Stimulated activated naive CD8-positive, alpha-beta T cell treated with anti-CD3 and anti-CD28 coated beads, Interleukin-15, amount 100 ng/mL, for 72 hours (primary cell): ENCODE data around the gene ZDHHC20.
A peak's percentile ranks its signal among the peaks of the same experiment; 100 is the strongest.
"Not testable (repeated sequence)": the region's sequence is repeated elsewhere in the genome, so short reads cannot be mapped to it uniquely, and the experiment has no call there.

Source experiments
- ATAC-seq: fragments of 150-1000 bp; cut with Tn5 transposase; 2 replicates; pipeline ENCODE4 v1.10.0; 2021; ENCODE audit warnings: mild to moderate bottlenecking, moderate library complexity
- DNase-seq, 2 donors: peaks; one replicate each; pipeline ENCODE4 v3.0.0; 2021 to 2022
- H3K27ac Mint-ChIP-seq, 2 donors: one replicate each; pipeline ENCODE4 v1.8.0; 2022; ENCODE audit warnings: mild to moderate bottlenecking in 2 of 2, mixed read lengths in 2 of 2, moderate library complexity in 2 of 2
- H3K27me3 Mint-ChIP-seq: one replicate; pipeline ENCODE4 v1.8.0; 2022; ENCODE audit warnings: mixed read lengths
- H3K4me1 Mint-ChIP-seq: one replicate; pipeline ENCODE4 v1.8.0; 2022; ENCODE audit warnings: mild to moderate bottlenecking, mixed read lengths
- H3K4me3 Mint-ChIP-seq, 2 donors: one replicate each; pipeline ENCODE4 v1.8.0; 2022; ENCODE audit warnings: mild to moderate bottlenecking in 2 of 2, mixed read lengths in 2 of 2, moderate library complexity in 1 of 2
- H3K9me3 Mint-ChIP-seq, 2 donors: one replicate each; pipeline ENCODE4 v1.8.0; 2022; ENCODE audit warnings: mixed read lengths in 2 of 2

ZDHHC20 gene

DNA sequence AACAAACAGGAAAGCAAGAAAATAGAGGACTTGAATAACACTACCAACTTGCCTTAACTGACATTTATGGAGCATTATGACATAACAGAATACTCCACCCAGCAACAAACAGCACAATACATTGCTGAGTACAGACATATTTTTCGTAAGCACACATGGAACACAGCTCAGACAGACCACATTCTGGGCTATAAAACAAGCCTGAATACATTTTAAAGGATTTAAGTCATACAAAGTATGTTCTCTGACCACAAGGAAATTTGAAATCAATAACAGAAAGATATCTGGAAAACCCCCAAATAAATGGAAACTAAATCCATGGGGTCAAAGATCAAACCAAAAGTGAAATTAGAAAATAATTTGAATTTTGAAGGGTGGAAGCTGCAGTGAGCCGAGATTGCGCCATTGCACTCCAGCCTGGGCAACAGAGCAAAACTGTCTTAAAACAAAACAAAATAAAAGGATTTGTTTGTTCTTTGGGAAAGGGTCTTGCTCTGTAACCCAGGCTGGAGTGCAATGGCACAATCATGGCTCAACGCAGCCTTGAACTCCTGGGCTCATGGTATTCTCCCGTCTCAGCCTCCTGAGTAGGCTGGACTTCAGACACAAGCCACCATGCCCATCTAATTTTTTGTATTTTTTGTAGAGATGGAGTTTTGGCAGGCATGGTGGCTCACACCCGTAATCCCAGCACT lies 5.6 kb downstream of the ZDHHC20 start:
- Mint-ChIP-seq H3K27ac (no peak overlapping the region), H3K4me1 (peaks cover 55% of the 10 kb centered on the region)
- no peak for DNase-seq

DNA sequence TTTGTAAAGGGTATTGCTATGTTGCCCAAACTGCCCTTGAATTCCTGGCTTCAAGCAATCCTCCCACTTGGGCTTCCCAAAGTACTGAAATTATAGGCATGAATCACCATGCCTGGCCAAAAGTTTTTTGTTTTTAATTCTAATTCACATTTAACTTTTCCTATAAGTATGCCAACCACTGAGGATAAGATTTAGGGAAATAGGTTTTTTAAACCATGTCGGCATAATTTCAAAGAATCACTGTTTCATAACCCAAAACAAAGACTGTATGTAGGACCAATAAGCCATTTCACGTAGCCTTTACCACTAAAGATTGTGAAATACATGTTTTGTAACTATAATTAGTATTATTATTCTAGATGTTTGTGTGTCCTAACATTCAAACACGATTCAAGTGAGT lies 8.2 kb downstream of the ZDHHC20 start:
- H3K9me3 Mint-ChIP-seq, result peaks cover 13 to 16% of the 10 kb centered on the region in 2 donors
- H3K27ac Mint-ChIP-seq, result no peak overlapping the region
- H3K27me3 Mint-ChIP-seq, result no peaks in the 10 kb centered on the region
- no peak for ATAC-seq
- H3K4me1 Mint-ChIP-seq, result peaks cover 47% of the 10 kb centered on the region
- DNase-seq, result no peak
- H3K4me3 Mint-ChIP-seq, result no peak overlapping the region

More for the DNA sequence above, 5.6 kb downstream of the ZDHHC20 start:
- H3K9me3 Mint-ChIP-seq, result peaks cover 13 to 16% of the 10 kb centered on the region in 2 donors
- no peak overlapping the region for H3K4me3 Mint-ChIP-seq
- ATAC-seq, result peak; percentile 68
- H3K27me3 Mint-ChIP-seq, result no peaks in the 10 kb centered on the region

GRCh38 chr13:21446656-21447055 lies 12.4 kb downstream of the ZDHHC20 start:
- Mint-ChIP-seq H3K27me3 (no peaks in the 10 kb centered on the region), H3K9me3 (peaks cover 0 to under 1% of the 10 kb centered on the region in 2 donors), H3K27ac (peak overlapping the region in 1 of 2 donors; percentile 79), H3K4me1 (peaks cover 48% of the 10 kb centered on the region), H3K4me3 (no peak overlapping the region)
- no peak for DNase-seq
- ATAC-seq, result no peak

- no peak for ATAC-seq
- H3K27ac Mint-ChIP-seq, result no peak overlapping the region
- no peak overlapping the region for H3K4me3 Mint-ChIP-seq
- H3K4me1 Mint-ChIP-seq, result peaks cover 55% of the 10 kb centered on the region
- no peaks in the 10 kb centered on the region for H3K9me3 Mint-ChIP-seq
- H3K27me3 Mint-ChIP-seq, result no peaks in the 10 kb centered on the region
- no peak for DNase-seq
These were observed 13.3 kb downstream of the ZDHHC20 start for GRCh38 chr13:21445759-21446158.

- H3K4me3 Mint-ChIP-seq, result no peak overlapping the region
- H3K9me3 Mint-ChIP-seq, result peaks cover 3 to 4% of the 10 kb centered on the region in 2 donors
- H3K27ac Mint-ChIP-seq, result no peak overlapping the region
- H3K27me3 Mint-ChIP-seq, result no peaks in the 10 kb centered on the region
- H3K4me1 Mint-ChIP-seq, result peaks cover 51% of the 10 kb centered on the region
- ATAC-seq, result no peak
- DNase-seq, result no peak
These were observed 15.9 kb downstream of the ZDHHC20 start for GRCh38 chr13:21443171-21443570.

GRCh38 chr13:21436582-21436981 lies 22.5 kb downstream of the ZDHHC20 start:
- ATAC-seq (no peak), DNase-seq (no peak)
- H3K9me3 Mint-ChIP-seq, result peaks cover 5 to 7% of the 10 kb centered on the region in 2 donors
- peaks cover 35% of the 10 kb centered on the region for H3K4me1 Mint-ChIP-seq
- no peaks in the 10 kb centered on the region for H3K27me3 Mint-ChIP-seq
- no peak overlapping the region for H3K4me3 Mint-ChIP-seq
- H3K27ac Mint-ChIP-seq, result no peak overlapping the region

GRCh38 chr13:21435687-21436151 lies 23.4 kb downstream of the ZDHHC20 start:
- Mint-ChIP-seq H3K9me3 (peaks cover 10% of the 10 kb centered on the region in 2 donors), H3K4me3 (no peak overlapping the region), H3K27me3 (no peaks in the 10 kb centered on the region), H3K4me1 (peaks cover 26% of the 10 kb centered on the region), H3K27ac (no peak overlapping the region)
- ATAC-seq (peak; percentile 99), DNase-seq (peak; percentile 27 to 43)

DNA sequence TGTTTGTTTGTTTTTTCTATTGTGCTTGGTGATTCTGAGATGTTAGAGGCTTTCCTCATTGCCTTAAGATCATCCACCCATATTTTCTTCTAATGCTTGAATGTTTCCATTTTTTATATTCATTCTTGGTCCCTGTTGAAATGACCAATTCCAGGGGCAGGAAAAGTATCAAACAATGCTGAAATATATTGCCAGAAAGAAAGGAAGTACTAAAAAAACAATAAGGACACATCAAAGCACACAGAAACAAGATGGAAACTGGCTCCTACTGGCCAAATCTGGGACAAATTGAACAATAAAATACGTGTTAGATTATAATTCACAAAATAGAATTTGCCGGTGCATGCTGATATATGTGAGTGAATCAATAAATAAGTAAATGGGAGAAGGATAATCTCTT lies 23.9 kb downstream of the ZDHHC20 start:
- Mint-ChIP-seq H3K9me3 (peaks cover 14 to 15% of the 10 kb centered on the region in 2 donors), H3K27me3 (no peaks in the 10 kb centered on the region), H3K27ac (peak overlapping the region in 1 of 2 donors; percentile 47), H3K4me1 (peaks cover 25% of the 10 kb centered on the region), H3K4me3 (no peak overlapping the region)
- no peak for ATAC-seq
- DNase-seq, result no peak

- no peak overlapping the region for H3K4me3 Mint-ChIP-seq
- no peak overlapping the region for H3K27ac Mint-ChIP-seq
- peaks cover 21 to 22% of the 10 kb centered on the region in 2 donors for H3K9me3 Mint-ChIP-seq
- no peak for DNase-seq
- no peak for ATAC-seq
- no peaks in the 10 kb centered on the region for H3K27me3 Mint-ChIP-seq
- H3K4me1 Mint-ChIP-seq, result peaks cover 25% of the 10 kb centered on the region
These were observed 24.5 kb downstream of the ZDHHC20 start for GRCh38 chr13:21434588-21434987.

GRCh38 chr13:21429211-21429610 lies 29.9 kb downstream of the ZDHHC20 start:
- peaks cover 23% of the 10 kb centered on the region for H3K4me1 Mint-ChIP-seq
- ATAC-seq (no peak), DNase-seq (no peak)
- H3K9me3 Mint-ChIP-seq, result peaks cover 24% of the 10 kb centered on the region in 2 donors
- H3K27me3 Mint-ChIP-seq, result no peaks in the 10 kb centered on the region
- H3K27ac Mint-ChIP-seq, result no peak overlapping the region
- no peak overlapping the region for H3K4me3 Mint-ChIP-seq

DNA sequence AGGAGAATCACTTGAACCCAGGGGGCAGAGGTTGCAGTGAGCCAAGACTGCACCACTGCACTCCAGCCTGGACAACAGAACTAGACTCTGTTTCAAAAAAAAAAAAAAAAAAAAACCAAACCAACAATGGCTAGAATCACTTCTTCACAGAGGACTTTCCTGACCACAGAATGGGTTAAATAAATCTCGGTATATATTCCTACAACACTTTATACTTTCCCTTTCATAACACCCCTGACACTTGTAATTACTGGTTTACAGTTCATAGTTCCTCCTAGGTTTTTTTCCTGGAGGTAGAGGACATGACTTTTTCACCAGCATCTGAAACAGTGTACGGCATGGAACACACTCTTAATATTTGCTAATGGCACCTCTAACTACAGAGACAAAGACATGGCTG lies 31.4 kb downstream of the ZDHHC20 start:
- Mint-ChIP-seq H3K27me3 (no peaks in the 10 kb centered on the region), H3K27ac (no peak overlapping the region), H3K4me3 (no peak overlapping the region), H3K9me3 (peaks cover 24% of the 10 kb centered on the region in 2 donors), H3K4me1 (peaks cover 23% of the 10 kb centered on the region)
- DNase-seq (no peak), ATAC-seq (no peak)

DNA sequence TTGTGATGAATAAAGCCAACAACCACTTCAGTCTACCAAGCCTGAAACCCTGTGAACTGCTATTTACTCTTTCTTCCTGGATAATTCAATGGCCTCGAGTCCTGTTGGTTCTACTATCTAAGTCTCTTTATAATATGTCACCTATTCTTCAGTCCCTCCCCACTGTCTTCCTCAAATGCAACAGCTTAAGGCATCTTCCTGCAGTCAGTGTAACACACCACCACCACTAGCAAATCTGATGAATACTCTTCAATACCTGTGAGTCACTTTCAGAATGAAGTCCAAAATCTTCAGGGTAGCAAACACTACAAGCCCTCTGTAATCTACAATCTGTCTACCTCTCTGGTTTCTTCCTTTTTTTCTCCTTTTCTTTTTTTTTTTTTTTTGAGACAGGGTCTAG lies 32.9 kb downstream of the ZDHHC20 start:
- Mint-ChIP-seq H3K9me3 (peaks cover 24% of the 10 kb centered on the region in 2 donors), H3K4me3 (no peak overlapping the region), H3K27me3 (no peaks in the 10 kb centered on the region), H3K27ac (no peak overlapping the region), H3K4me1 (peaks cover 23% of the 10 kb centered on the region)
- ATAC-seq (peak; percentile 67), DNase-seq (no peak)

- peaks cover 6% of the 10 kb centered on the region for H3K4me1 Mint-ChIP-seq
- ATAC-seq (no peak), DNase-seq (no peak)
- no peaks in the 10 kb centered on the region for H3K9me3 Mint-ChIP-seq
- H3K27me3 Mint-ChIP-seq, result no peaks in the 10 kb centered on the region
- H3K4me3 Mint-ChIP-seq, result no peak overlapping the region
- peak overlapping the region in 1 of 2 donors; percentile 74 for H3K27ac Mint-ChIP-seq
These were observed 38.4 kb downstream of the ZDHHC20 start for GRCh38 chr13:21420706-21421105.

DNA sequence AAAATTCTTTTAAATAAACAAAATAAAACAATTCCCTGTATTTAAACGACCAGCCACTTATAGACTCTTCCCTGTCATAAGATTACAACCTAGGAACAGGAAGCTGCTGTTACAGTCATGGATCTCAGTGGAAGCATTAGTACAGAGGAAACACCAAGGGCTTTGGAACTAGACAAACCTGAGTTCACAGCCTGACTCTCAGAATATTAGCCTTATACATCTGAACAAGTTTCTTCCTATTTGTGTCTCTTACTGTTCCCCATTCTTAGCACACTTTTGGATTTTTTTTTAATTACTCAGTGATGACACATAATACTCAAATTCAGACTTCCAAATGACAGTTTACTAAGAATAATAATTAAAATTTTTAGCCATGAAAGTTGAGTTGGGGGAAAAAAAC lies 46.1 kb downstream of the ZDHHC20 start:
- H3K27me3 Mint-ChIP-seq, result no peaks in the 10 kb centered on the region
- peaks cover 8% of the 10 kb centered on the region for H3K4me1 Mint-ChIP-seq
- no peak overlapping the region for H3K27ac Mint-ChIP-seq
- ATAC-seq, result no peak
- H3K4me3 Mint-ChIP-seq, result no peak overlapping the region
- H3K9me3 Mint-ChIP-seq, result peaks cover 7 to 16% of the 10 kb centered on the region in 2 donors
- no peak for DNase-seq

DNA sequence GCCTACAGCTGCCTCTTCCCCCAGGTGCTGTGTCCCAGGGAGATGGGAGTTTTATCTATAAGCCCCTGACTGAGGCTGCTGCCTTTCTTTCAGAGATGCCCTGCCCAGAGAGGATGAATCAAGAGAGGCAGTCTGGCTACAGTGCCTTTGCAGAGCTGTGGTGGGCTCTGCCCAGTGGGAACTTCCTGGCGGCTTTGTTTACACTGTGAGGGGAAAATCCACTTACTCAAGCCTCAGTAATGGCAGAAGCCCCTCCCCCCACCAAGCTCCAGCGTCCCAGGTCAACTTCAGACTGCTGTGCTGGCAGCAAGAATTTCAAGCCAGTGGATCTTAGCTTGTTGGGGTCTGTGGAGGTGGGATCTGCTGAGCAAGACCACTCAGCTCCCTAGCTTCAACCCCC lies 48.6 kb downstream of the ZDHHC20 start:
- H3K4me1 Mint-ChIP-seq, DNase-seq, H3K4me3 Mint-ChIP-seq, H3K27me3 Mint-ChIP-seq, ATAC-seq: not testable (repeated sequence)
- peaks cover 7 to 18% of the 10 kb centered on the region in 2 donors for H3K9me3 Mint-ChIP-seq
- H3K27ac Mint-ChIP-seq, result peak overlapping the region in 1 of 2 donors; percentile 85

- Mint-ChIP-seq H3K4me3 (no peak overlapping the region), H3K9me3 (peaks cover 7 to 18% of the 10 kb centered on the region in 2 donors), H3K27ac (no peak overlapping the region), H3K4me1 (peaks cover 33% of the 10 kb centered on the region), H3K27me3 (no peaks in the 10 kb centered on the region)
- DNase-seq, result no peak
- no peak for ATAC-seq
These were observed 53.8 kb downstream of the ZDHHC20 start for GRCh38 chr13:21405309-21405708.
